Endothelial cell of umbilical vein (primary cell): Measurements from ENCODE around the gene EPN1. TPM values are rescaled to one million over a fixed set of nuclear protein-coding genes. Genes with fewer than 3 reads are reported as not detected.

Source experiments
- BruUV-seq: library from RNA; stranded (reverse); fragments of 400-500 nt; replicated peaks from 2 replicates; lab custom pipeline; 2021; lab: Mats Ljungman, UMichigan
- CTCF ChIA-PET: fragments of 300-600, 350-600 bp; sonication (Branson Sonifier 250); formaldehyde crosslinking; loops from one replicate; lab custom pipeline; 2021; ENCODE audit warnings: antibody characterized with exemption, inconsistent platforms; lab: Charles Lee
- POLR2A ChIA-PET: fragments of 300-600, 350-600 bp; sonication (Branson Sonifier 250); formaldehyde crosslinking; loops from one replicate; lab custom pipeline; 2021; ENCODE audit warnings: antibody characterized with exemption, inconsistent platforms; lab: Charles Lee
- DNase-seq: peaks from one replicate; pipeline ENCODE4 v3.0.0-alpha.2; 2011; ENCODE audit warnings: low read depth, low spot score
- FAIRE-seq: peaks from 2 replicates; lab custom pipeline; 2011; peaks lifted over from hg19 to GRCh38; lab: Jason Lieb, UNC
- H2AFZ ChIP-seq: 2 replicates; pipeline ENCODE4 v1.6.0; 2012; ENCODE audit warnings: low read depth, low read length, control low read depth, inconsistent platforms
- H3K27ac ChIP-seq: 2 replicates; pipeline ENCODE4 v1.5.1; 2011; ENCODE audit warnings: low read depth, mild to moderate bottlenecking, control low read depth, low read length, moderate library complexity; ENCODE audit not compliant: insufficient read depth
- H3K27me3 ChIP-seq, 2 experiments: 2 replicates each; pipeline versions ENCODE4 v1.6.0 to v1.6.1; 2011; ENCODE audit warnings: low read length in 2 of 2, mixed read lengths in 1 of 2; ENCODE audit not compliant: control insufficient read depth in 2 of 2, insufficient read depth in 2 of 2
- H3K36me3 ChIP-seq, 2 experiments: 2 replicates in 1 of 2; 3 replicates in 1 of 2; pipeline ENCODE4 v1.5.1; 2011; ENCODE audit warnings: low read length in 2 of 2, mild to moderate bottlenecking in 1 of 2, moderate library complexity in 1 of 2; ENCODE audit not compliant: control insufficient read depth in 2 of 2, insufficient read depth in 2 of 2; ENCODE audit errors: extremely low read depth in 1 of 2
- H3K4me1 ChIP-seq: 3 replicates; pipeline ENCODE4 v1.5.1; 2011; ENCODE audit warnings: mild to moderate bottlenecking, low read length; ENCODE audit not compliant: control insufficient read depth, insufficient read depth; ENCODE audit errors: extremely low read depth
- H3K4me2 ChIP-seq: 2 replicates; pipeline ENCODE4 v1.6.1; 2011; ENCODE audit warnings: low read length, control low read depth, mixed read lengths; ENCODE audit not compliant: insufficient read depth
- H3K4me3 ChIP-seq, 3 experiments: fragments of 200-600 bp in 1 of 3; sonication (generic), shearing (Covaris generic) in 1 of 3; replicated peaks in 1 of 3; 2 replicates each; pipeline ENCODE4 v1.5.1; 2011 to 2016; ENCODE audit warnings: control low read depth in 3 of 3, low read length in 3 of 3, mild to moderate bottlenecking in 2 of 3, inconsistent platforms in 1 of 3, low read depth in 1 of 3, moderate library complexity in 1 of 3; ENCODE audit not compliant: insufficient read depth in 1 of 3
- H3K79me2 ChIP-seq: 2 replicates; pipeline ENCODE4 v1.6.0; 2012; ENCODE audit warnings: low read length, inconsistent platforms; ENCODE audit not compliant: control insufficient read depth, insufficient read depth
- H3K9ac ChIP-seq: replicated peaks from 2 replicates; pipeline ENCODE3; 2011; ENCODE audit warnings: low read length, control low read depth; ENCODE audit not compliant: insufficient read depth; ENCODE audit errors: extremely low read depth
- H3K9me1 ChIP-seq: replicated peaks from 3 replicates; pipeline ENCODE4 v1.6.0; 2011; ENCODE audit warnings: mild to moderate bottlenecking, low read length; ENCODE audit not compliant: control insufficient read depth, insufficient read depth; ENCODE audit errors: extremely low read depth
- H3K9me3 ChIP-seq: replicated peaks from 2 replicates; pipeline ENCODE4 v1.5.1; 2012; ENCODE audit warnings: low read length, inconsistent platforms; ENCODE audit not compliant: control insufficient read depth, insufficient read depth
- H4K20me1 ChIP-seq: replicated peaks from 2 replicates; pipeline ENCODE3; 2011; ENCODE audit warnings: mild to moderate bottlenecking, low read length; ENCODE audit not compliant: control insufficient read depth, insufficient read depth; ENCODE audit errors: extremely low read depth
- CTCF ChIP-seq, 2 donors: IDR thresholded peaks; 1 replicate in 1 of 2; 2 replicates in 1 of 2; pipeline ENCODE4 v1.5.1; 2011; ENCODE audit warnings: low read length in 2 of 2, mild to moderate bottlenecking in 2 of 2, moderate library complexity in 2 of 2, control low read depth in 1 of 2, inconsistent platforms in 1 of 2, low read depth in 1 of 2; ENCODE audit not compliant: insufficient read depth in 1 of 2; ENCODE audit errors: extremely low read depth in 1 of 2
- FOS ChIP-seq: IDR thresholded peaks from 2 replicates; pipeline ENCODE4 v1.6.1; 2011; ENCODE audit warnings: mild to moderate bottlenecking, low read length, moderate library complexity, borderline replicate concordance; ENCODE audit not compliant: insufficient read depth
- GATA2 ChIP-seq: IDR thresholded peaks from 2 replicates; pipeline ENCODE4 v1.7.0; 2011; ENCODE audit warnings: low read depth, mild to moderate bottlenecking, moderate library complexity, mixed read lengths, low read length; ENCODE audit not compliant: insufficient read length, insufficient read depth
- JUN ChIP-seq: IDR thresholded peaks from 2 replicates; pipeline ENCODE4 v1.6.1; 2011; ENCODE audit warnings: borderline replicate concordance, low read depth; ENCODE audit not compliant: insufficient read length, insufficient read depth
- MAX ChIP-seq: IDR thresholded peaks from 2 replicates; pipeline ENCODE4 v1.6.1; 2011; ENCODE audit not compliant: insufficient read depth, insufficient read length
- POLR2AphosphoS5 ChIP-seq: IDR thresholded peaks from 2 replicates; pipeline ENCODE4 v1.6.1; 2012; ENCODE audit warnings: low read depth, mild to moderate bottlenecking, control low read depth, low read length, moderate library complexity; ENCODE audit not compliant: insufficient read depth
- dilution Hi-C: fragments of 300-500 bp; cut with MboI; formaldehyde crosslinking; loops from one replicate; pipeline ENCODE4 v1.15.0; 2019; ENCODE audit warnings: low sequenced_read_pairs; ENCODE audit not compliant: extremely low pct_ligation_motif_present
- intact Hi-C: fragments of 100-400 bp; cut with micrococcal nuclease; formaldehyde crosslinking; loops from one replicate; pipeline ENCODE4 v1.10.0; 2022
- polyA plus RNA-seq, 4 experiments: library from polyadenylated mRNA; depleted of rRNA in 3 of 4; stranded (reverse) in 3 of 4; unstranded in 1 of 4; fragments of >200 nt; gene quantifications; 2 replicates each; pipeline versions ENCODE4 v1.2.1 to v1.2.3, GENCODE V29; 2011 to 2012; ENCODE audit warnings: missing spikeins in 1 of 4
- total RNA-seq: library from RNA; stranded (reverse); gene quantifications from 2 replicates; pipeline ENCODE4 v1.2.3, GENCODE V29; 2021

Gene EPN1
- total and polyA plus RNA-seq, 2 donors (not counting 3 experiments of a cell fraction or from before 2014, with no cell fraction given): 87.2 to 138 TPM

- Histone ChIP-seq H3K79me2 (peaks cover 78% of the 10 kb centered on the region), H3K4me3 (no peak overlapping the region), H3K36me3 (peaks cover 18 to 50% of the 10 kb centered on the region in 2 experiments), H3K9ac (no peak overlapping the region), H3K9me1 (no peaks in the 10 kb centered on the region), H3K4me1 (peaks cover 7% of the 10 kb centered on the region), H3K4me2 (no peak overlapping the region), H3K27me3 (no peaks in the 10 kb centered on the region), H3K27ac (no peak overlapping the region), H2AFZ (no peak overlapping the region), H4K20me1 (peaks cover 5% of the 10 kb centered on the region), H3K9me3 (no peaks in the 10 kb centered on the region)
- dilution Hi-C loops: no loop called here
- intact Hi-C loops: no loop called here
- TF ChIP-seq GATA2: no peak
- TF ChIP-seq MAX: no peak
- TF ChIP-seq CTCF (IDR thresholded peaks at IDR 0.05; ENCODE audit: extremely low read depth in 1 of 2, insufficient read depth in 1 of 2, low read depth in 1 of 2, low read length in 2 of 2): no peak
- no peak for TF ChIP-seq JUN
- TF ChIP-seq FOS: no peak
- no peak for TF ChIP-seq POLR2AphosphoS5
- no peak for FAIRE-seq
- no peak for DNase-seq
- BruUV-seq: no TSS peak
- ChIA-PET CTCF (interaction anchor here (0.6 to 3.8 kb wide), 2 partner anchors 37 to 702 kb away, joined by 3 to 52 read pairs; no protein-coding TSS in a partner anchor), POLR2A (no interaction called here)
Measured at GRCh38 chr19:55669418-55670279, 5.4 kb upstream of the EPN1 start.
